Kidney (tissue), 14 donors: Measurements from ENCODE around the gene CASTOR1. TPM values are rescaled to one million over a fixed set of nuclear protein-coding genes. Genes with fewer than 3 reads are reported as not detected.

Experiments
- DNase-seq, 5 donors: peaks; one replicate each; pipeline ENCODE4 v3.0.0-alpha.2; 2013 to 2020
- FAIRE-seq: peaks from 2 replicates; lab custom pipeline; 2012; peaks lifted over from hg19 to GRCh38; lab: Jason Lieb, UNC
- H3K27ac ChIP-seq, 2 donors: one replicate each; pipeline ENCODE4 v1.7.0; 2013; ENCODE audit warnings: low read depth in 2 of 2, low read length in 2 of 2, inconsistent platforms in 1 of 2
- H3K27me3 ChIP-seq: one replicate; pipeline ENCODE4 v1.7.1; 2013; ENCODE audit warnings: low read length, inconsistent platforms; ENCODE audit not compliant: control insufficient read depth, insufficient read depth
- H3K36me3 ChIP-seq, 3 donors: one replicate each; pipeline versions ENCODE4 v1.7.0 to v1.7.1; 2013; ENCODE audit warnings: low read length in 3 of 3, control low read depth in 1 of 3, inconsistent platforms in 1 of 3; ENCODE audit not compliant: insufficient read depth in 3 of 3, control insufficient read depth in 2 of 3
- H3K4me1 ChIP-seq, 3 donors: one replicate each; pipeline versions ENCODE4 v1.7.0 to v1.7.1; 2013; ENCODE audit warnings: low read length in 3 of 3, inconsistent platforms in 1 of 3, low read depth in 1 of 3; ENCODE audit not compliant: control insufficient read depth in 2 of 3, insufficient read depth in 2 of 3
- H3K4me3 ChIP-seq, 3 donors: one replicate each; pipeline versions ENCODE4 v1.7.0 to v1.8.1; 2013; ENCODE audit warnings: low read length in 3 of 3, control low read depth in 1 of 3, inconsistent platforms in 1 of 3
- H3K9ac ChIP-seq, 3 donors: one replicate each; pipeline versions ENCODE4 v1.7.0 to v1.7.1; 2013; ENCODE audit warnings: low read length in 3 of 3, control low read depth in 1 of 3, inconsistent platforms in 1 of 3
- H3K9me3 ChIP-seq, 3 donors: one replicate each; pipeline versions ENCODE4 v1.7.0 to v1.7.1; 2013; ENCODE audit warnings: low read length in 3 of 3, control low read depth in 1 of 3, inconsistent platforms in 1 of 3; ENCODE audit not compliant: control insufficient read depth in 2 of 3, insufficient read depth in 1 of 3
- intact Hi-C: fragments of 100-400 bp; cut with DNase I; formaldehyde crosslinking; loops from one replicate; pipeline ENCODE4 v1.11.1; 2022
- polyA plus RNA-seq: library from polyadenylated mRNA; stranded (reverse); fragments of 350-450 nt; fragmentation: Illumina TruSeq; extraction: RNeasy Lipid Tissue Mini Kit (QIAGEN cat#74804); gene quantifications from one replicate; pipeline ENCODE4 v1.2.3, GENCODE V29; 2014; ENCODE audit warnings: low read depth, low replicate concordance; ENCODE audit not compliant: insufficient read depth
- total RNA-seq: library from RNA; stranded (reverse); fragmentation: NEBNext Ultra II Directional; extraction: Animal tissue kit (Norgen Biotek cat#: 25700); gene quantifications from one replicate; pipeline ENCODE4 v1.2.1, GENCODE V29; 2021
- TF ChIP-seq, protein P1 (sequence below): IDR thresholded peaks from 3 replicates; pipeline ENCODE4 v1.5.1; 2012; ENCODE audit warnings: mild to moderate bottlenecking, moderate library complexity, borderline replicate concordance; ENCODE audit not compliant: insufficient read depth; ENCODE audit errors: extremely low read depth
- donor health status: control.
- donor health status: control.
- donor health status: control.
- donor health status: control.
- donor health status: control.
- donor health status: DM: yes; HTN: yes; CAD: no.
- donor health status: Normal renal cell carcinoma (clear cell type).

CASTOR1 gene
- total and polyA plus RNA-seq, 2 donors from 2014 or later = 16.5 to 71.7 TPM

DNA sequence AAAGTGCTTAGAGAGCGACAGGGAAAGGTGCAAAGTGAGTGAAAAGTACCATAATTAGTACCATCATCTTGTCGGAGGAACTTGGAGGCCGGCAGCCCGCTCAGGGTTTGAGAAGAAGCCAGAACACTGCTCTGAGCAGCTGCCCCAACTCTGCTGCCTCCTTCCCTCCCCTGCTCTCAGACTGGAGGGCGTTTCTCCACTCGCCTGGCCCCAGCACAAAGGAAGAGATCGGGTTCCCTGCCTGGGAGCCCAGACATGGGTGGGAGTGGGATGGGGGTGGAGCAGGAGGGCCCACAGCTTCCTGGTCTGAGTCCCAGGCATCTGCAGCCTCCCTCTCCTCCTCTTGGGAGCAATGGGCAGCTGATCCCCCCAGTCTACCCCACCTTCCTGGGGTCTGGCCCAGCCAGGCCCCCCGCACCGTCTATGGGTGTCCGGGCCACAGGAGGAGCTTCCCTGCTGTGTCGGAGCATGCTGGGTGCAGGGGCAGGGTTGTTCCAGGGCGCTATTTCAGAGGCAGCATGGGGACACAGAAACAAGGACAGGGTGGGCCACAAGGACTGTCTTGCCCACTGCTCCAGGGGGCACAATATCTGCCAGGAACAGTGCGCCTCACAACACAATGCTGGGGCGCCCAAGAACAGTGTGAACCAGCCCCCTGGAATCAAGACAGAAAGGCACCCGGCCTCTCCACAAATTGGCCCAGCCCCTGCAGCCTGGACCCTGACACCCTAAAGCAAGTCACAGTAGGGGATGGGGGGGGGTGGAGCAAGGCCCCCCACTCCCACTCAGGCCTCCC is 47.5 kb downstream of the CASTOR1 start:
- FAIRE-seq (no peak), DNase-seq (peak in 4 of 5 donors; percentile 50 to 85 (median 60))
- Histone ChIP-seq H3K9me3 (no peaks in the 10 kb centered on the region), H3K27ac (no peak overlapping the region), H3K36me3 (no peaks in the 10 kb centered on the region), H3K4me1 (peaks cover 0 to 7% (median 0%) of the 10 kb centered on the region in 3 donors), H3K4me3 (no peak overlapping the region), H3K27me3 (no peaks in the 10 kb centered on the region), H3K9ac (no peak overlapping the region)
- intact Hi-C loops = no loop called here
- TF ChIP-seq, protein P1, sequence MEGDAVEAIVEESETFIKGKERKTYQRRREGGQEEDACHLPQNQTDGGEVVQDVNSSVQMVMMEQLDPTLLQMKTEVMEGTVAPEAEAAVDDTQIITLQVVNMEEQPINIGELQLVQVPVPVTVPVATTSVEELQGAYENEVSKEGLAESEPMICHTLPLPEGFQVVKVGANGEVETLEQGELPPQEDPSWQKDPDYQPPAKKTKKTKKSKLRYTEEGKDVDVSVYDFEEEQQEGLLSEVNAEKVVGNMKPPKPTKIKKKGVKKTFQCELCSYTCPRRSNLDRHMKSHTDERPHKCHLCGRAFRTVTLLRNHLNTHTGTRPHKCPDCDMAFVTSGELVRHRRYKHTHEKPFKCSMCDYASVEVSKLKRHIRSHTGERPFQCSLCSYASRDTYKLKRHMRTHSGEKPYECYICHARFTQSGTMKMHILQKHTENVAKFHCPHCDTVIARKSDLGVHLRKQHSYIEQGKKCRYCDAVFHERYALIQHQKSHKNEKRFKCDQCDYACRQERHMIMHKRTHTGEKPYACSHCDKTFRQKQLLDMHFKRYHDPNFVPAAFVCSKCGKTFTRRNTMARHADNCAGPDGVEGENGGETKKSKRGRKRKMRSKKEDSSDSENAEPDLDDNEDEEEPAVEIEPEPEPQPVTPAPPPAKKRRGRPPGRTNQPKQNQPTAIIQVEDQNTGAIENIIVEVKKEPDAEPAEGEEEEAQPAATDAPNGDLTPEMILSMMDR = no peak

DNA sequence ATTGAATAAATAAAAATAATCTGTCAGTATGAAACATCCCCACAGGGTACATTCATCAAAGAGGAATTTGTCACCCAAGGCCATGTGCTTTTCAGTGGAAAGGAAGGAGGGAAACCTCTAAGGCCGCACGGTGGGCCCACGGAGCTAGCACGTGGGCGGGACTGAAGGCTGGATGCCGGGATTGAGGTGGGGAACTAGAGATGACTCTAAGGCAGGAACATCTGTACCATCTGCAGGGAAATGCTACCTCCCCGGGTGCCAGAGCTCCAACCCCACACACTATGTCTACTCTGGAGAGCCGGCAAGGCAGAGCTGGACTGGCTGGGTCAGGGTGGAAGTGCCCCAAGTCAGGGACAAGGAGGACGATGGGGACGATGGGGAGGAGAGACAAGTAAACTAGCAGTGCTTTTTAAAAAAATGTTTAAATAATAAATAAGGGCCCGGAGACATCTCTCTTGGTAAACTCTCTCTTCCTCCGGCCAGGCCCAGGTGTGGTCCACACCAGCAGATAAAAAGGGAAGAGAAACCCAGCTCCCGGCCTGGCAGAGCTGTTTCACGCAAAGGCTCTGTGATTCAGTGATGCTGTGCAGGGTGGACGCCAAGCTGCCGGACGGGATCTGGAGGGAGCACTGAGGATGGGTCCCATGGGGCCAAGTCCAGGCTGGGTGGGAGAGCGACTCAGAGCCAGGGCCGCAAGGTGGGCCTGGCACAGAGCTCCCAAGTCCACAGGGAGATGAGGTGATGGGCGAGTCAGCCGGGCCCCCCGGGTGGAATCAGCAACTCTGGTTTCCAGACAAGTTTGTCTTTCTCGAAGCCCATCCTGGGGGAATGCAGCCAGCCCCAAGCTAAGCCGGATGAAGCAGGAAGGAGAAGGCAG is 48.5 kb downstream of the CASTOR1 start:
- H3K27ac ChIP-seq = no peak overlapping the region
- intact Hi-C loops = no loop called here
- H3K36me3 ChIP-seq = no peaks in the 10 kb centered on the region
- DNase-seq (no peak), FAIRE-seq (no peak)
- no peaks in the 10 kb centered on the region for H3K27me3 ChIP-seq
- no peak overlapping the region for H3K9ac ChIP-seq
- H3K4me3 ChIP-seq = no peak overlapping the region
- TF ChIP-seq, protein P1 = no peak
- H3K4me1 ChIP-seq = peaks cover 0 to 8% (median 3%) of the 10 kb centered on the region in 3 donors
- no peaks in the 10 kb centered on the region for H3K9me3 ChIP-seq

DNA sequence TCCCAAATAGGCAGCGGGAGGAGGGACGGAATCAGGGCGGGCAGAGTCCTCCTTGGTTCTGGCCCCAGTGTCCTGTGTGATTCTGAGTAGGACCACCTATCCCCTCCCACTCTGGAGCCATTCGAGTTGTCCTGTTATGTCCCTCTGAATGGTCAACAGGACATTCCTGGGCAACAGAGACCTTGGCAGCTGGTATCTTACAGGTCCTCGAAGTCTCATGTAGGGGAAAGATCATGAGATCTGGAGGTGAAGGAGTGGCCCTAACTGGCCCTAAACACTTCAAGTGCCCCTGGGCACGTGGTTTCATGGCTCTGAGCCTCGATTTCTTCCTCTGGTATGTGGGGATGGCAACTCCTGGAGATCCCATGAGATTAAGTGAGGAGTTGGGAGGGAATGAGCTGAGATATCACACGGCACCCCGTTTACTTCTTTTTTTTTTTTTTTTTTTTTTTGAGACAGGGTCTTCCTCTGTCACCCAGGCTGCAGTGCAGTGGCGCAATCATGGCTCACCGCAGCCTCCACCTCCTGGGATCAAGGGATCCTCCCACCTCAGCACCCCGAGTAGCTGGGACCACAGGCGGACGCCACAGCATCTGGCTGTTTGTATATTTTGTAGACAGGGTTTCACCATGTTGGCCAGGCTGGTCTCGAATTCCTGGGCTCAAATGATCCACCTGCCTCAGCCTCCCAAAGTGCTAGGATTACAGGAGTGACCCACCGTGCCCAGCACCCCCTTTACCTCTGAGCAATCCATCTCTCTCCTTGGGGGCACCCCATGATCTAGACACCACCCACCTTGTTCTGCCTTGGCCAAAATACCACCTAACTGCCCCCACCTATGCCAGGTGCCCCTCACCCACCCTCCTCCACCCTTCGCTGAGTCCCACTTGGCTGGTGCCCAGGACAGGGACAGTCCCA is 49.6 kb downstream of the CASTOR1 start:
- no peak overlapping the region for H3K4me3 ChIP-seq
- TF ChIP-seq, protein P1 = no peak
- no peak for FAIRE-seq
- intact Hi-C loops = no loop called here
- H3K9me3 ChIP-seq = no peaks in the 10 kb centered on the region
- DNase-seq = no peak
- H3K4me1 ChIP-seq = peaks cover 5 to 12% (median 11%) of the 10 kb centered on the region in 3 donors
- H3K27me3 ChIP-seq = no peaks in the 10 kb centered on the region
- H3K36me3 ChIP-seq = no peaks in the 10 kb centered on the region
- no peak overlapping the region for H3K27ac ChIP-seq
- H3K9ac ChIP-seq = no peak overlapping the region
